Measurements from ENCODE around the gene LMF1.

LMF1 gene

DNA sequence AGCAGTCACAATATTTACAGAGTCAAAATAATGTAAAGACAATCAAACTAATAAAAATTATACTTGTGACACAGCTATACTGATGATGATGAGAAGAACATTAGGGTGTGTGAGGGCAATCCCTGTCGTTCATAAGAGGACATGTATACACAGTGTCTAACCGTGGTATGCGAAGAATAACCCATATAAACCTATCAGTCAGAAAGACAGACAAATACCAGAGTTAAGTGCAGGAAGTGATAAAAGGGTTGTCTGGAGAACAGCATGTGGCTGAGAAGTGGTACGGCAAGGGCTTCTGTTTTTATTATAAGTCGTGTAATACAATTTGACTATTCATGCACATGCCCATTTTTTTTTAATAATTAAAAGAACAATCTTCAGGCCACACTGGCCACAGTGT, 46.7 kb downstream of the LMF1 start:
- no peak for DNase-seq

GRCh38 chr16:923184-923583, 47.6 kb downstream of the LMF1 start:
- no peak for DNase-seq

DNA sequence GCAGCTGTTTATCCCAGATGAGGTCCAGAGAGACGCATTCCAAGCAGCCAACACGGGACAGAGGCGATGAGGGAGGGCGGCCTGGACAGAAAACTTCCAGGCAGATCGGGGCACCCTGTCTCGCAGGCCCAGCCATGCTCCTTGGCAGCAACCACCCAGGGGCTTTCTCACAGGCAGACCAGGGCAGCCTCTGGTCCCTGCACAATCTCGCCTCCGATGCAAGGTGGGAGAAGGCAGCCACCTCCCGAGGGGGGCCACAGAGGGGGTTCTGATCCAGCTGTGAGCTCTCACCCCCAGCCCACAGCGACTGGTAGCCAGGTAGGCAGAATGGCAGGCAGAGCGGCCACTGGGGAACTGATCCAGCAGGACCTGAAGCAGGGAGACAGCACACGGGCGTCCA, 48.7 kb downstream of the LMF1 start:
- DNase-seq, result no peak

- no peak for DNase-seq
These were observed 49.4 kb downstream of the LMF1 start for GRCh38 chr16:921321-921905.

DNA sequence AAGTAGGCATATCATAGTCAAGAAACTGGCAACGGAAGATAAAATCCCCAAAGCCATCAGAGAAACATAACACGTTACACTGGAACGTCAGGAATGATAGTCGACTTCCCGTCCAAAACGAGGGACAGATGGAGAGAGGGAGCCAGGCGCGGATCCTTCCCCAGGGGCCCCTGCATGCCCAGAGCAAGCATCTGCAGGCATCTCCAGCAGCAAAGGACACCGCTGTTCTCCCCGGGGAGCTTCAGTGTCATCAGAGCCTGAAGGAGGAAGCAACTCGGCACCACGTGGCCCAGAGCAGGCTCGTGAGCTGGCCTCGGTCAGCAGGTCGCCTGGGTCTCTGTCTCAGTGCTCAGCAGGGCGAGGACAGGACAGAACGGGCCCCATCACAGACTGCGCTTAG, 50.1 kb downstream of the LMF1 start:
- DNase-seq, result peak; percentile 44

DNA sequence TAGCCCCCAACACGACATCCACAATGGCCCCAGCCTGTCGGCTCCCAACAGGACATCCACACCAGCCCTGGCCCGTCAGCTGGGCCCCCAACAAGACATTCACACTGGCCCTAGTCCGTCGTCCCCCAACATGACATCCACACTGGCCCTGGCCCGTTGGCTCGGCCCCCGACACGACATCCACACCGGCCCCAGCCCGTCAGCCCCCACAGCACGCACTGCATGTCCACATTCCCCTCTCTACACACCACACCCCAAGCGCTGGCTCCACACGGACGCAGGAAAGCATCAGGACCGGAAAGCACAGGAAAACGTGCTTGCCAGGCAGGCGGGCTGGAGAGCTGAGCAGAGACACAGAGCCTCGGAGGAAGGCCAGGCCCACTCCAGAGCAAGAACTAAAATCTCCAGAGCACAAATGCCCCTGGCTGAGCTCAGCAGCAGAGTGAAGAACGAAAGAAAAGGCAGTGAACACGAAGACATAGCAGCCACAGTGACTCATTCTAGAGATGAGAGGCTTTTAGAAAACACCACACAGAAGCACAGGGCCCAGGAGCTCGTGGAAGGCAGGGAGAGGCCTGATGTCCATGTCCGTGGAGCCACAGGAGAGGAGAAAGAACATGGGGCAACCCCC, 50.6 kb downstream of the LMF1 start:
- DNase-seq, result peak; percentile 43

- no peak for DNase-seq
These were observed 51.1 kb downstream of the LMF1 start for GRCh38 chr16:919658-920050.

DNA sequence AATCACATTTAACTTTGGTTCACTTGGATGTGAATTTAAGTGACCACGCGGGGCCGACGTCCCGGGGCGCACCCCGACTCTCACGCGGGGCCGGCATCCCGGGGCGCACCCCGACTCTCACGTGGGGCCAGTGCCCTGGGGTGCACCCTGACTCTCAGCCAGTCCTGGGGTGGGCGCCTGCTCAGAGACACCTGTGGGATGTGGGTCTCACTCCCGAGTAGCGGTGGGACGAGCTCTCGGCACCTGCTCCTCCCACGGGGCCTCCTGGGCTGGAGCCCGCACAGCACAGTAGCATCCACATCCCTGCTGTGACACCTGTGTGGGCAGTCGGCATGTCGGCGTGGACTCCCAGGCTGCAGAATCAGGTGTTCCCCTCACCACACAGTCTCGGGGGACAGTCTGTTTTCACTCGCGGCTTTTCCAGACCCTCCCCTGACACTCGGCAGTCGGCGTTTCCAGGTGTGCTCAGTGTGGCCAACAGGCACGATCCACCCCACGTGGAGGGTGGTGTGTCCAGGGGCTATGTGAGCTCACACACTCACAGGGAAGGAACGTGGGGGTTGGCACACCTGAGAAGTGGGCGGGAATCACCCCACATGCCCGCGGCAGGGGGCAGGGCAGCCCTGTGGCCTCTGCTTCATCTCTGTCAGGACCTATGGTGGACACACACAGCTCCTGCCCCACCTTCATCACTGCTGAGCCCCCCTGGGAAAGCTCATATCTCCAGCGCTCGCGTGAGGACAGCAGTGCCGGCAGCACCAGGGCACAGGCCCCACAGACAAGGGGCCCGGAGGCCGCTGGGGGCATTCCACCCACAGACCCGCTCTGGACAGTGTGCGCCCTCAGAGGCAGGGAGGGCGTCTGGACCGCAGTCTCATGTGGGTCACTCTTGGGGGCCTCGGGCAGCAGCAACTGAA, 51.8 kb downstream of the LMF1 start:
- DNase-seq, result no peak

- DNase-seq, result no peak
These were observed 52.7 kb downstream of the LMF1 start for GRCh38 chr16:918068-918467.

DNA sequence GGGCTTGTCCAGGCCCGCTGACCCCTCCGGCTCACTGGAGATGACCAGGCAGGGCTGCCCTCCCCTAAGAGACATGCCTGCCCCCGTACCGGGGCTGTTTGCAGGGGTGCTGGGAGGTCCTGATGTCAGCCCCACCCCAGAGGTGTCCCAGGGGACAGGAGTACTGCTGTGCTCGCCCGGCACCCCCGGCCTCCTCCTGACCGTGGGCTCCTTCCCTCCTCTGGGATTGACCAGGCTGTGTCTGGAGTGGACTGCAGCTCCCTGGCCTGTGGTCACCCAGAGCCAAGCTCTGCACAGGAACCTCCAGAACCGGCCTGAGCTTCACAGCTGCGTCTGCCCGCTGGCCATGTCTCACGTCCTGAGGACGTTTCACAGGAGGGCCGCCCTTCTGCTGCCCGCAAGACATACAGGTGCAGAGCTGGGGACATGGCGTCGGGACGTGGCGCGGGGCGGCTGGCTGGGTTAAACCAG, 53.2 kb downstream of the LMF1 start:
- no peak for DNase-seq

DNA sequence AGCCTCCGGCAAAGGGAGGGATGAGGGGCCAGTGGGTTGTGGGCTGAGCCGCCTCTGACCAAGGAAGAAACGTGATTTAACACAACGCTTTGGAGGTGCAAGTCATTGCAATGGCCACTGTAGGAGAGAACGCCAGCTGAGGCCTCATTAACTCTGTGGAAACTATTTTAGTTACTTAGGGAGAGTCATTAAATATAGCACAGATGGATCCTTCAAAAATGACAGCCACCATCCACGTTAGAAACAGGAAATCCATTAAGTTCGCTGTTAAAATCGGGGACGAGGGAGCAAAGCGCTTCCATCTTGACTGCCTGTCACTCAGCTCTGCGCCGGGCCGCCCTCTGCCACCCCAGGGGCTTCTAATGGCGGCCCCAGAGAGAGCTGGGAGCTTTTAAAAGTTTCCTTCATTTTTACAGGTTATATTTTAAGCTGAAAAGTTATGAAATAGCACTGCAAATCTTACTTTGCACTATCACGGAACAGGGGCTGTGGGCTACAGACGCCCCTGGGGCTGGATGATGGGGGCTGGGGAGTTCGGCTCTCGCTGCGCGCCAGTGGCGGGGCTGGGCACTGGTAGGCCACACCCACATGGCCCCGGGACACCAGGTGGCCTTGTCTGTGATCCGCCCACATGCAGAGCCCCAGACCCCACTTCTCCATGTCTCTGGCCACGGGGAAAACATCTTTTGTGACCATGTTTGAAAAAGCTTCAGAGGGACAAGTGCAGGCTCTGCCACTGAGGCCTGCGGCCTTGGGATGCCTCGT, 54.6 kb downstream of the LMF1 start:
- DNase-seq, result no peak

- DNase-seq, result no peak
These were observed 55.2 kb downstream of the LMF1 start for GRCh38 chr16:915546-915945.

DNA sequence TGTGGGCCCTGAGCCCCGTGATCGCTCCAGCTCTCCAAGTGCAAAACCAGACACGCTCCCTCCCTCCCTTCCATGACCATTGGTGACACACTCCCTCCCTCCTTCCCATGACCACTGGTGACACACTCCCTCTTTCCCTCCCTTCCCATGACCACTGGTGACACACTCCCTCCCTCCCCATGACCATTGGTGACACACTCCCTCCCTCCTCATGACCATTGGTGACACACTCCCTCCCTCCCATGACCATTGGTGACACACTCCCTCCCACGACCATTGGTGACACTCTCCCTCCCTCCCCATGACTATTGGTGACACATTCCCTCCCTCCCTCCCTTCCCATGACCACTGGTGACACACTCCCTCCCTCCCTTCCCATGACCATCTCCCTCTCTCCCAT, 56.3 kb downstream of the LMF1 start:
- peak; percentile 5 for DNase-seq

- no peak for DNase-seq
These were observed 56.9 kb downstream of the LMF1 start for GRCh38 chr16:913817-914439.

GRCh38 chr16:912684-913613, 57.8 kb downstream of the LMF1 start:
- DNase-seq, result no peak

DNA sequence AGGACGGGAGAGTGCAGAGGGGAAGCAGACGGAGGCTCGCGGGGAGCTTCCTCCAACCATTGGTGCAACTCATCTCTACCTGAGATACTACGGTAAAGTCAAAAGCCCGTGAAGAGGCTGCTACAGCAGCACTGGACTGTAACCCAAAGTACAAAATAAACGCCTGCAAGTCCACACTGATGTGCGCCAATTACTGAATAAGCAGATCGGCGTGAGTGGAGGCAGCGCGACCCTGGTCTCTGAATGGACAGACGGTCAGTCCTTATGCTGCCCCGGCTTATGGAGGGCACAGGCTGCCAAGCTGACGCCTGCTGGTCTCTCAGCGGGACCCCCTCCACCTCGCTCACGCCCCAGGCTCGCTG, 58.5 kb downstream of the LMF1 start:
- no peak for DNase-seq

GRCh38 chr16:911604-912321, 59.0 kb downstream of the LMF1 start:
- DNase-seq, result no peak

- DNase-seq, result no peak
These were observed 59.7 kb downstream of the LMF1 start for GRCh38 chr16:911101-911500.

- no peak for DNase-seq
These were observed 60.6 kb downstream of the LMF1 start for GRCh38 chr16:910181-910580.

GRCh38 chr16:909281-910000, 61.3 kb downstream of the LMF1 start:
- DNase-seq, result no peak
